Activated T-helper 1 cell treated with anti-CD3 and anti-CD28 coated beads, Interleukin-12 subunit alpha, Interleukin-12 subunit beta, Interleukin-2, Interleukin-4 antibody, amounts not matched to agents 30 ng/mL and 10 ng/mL and 1 ng/mL, durations not matched to agents 14 hours and 24 hours and 36 hours (primary cell): Measurements from ENCODE around the gene C2. TPM values are rescaled to one million over a fixed set of nuclear protein-coding genes. Genes with fewer than 3 reads are reported as not detected.
A peak's percentile ranks its signal among the peaks of the same experiment; 100 is the strongest.
"Not testable (repeated sequence)": the region's sequence is repeated elsewhere in the genome, so short reads cannot be mapped to it uniquely, and the experiment has no call there.

Source experiments
- DNase-seq: peaks from one replicate; pipeline ENCODE4 v3.0.0; 2021; ENCODE audit warnings: low spot score
- H3K27ac Mint-ChIP-seq: one replicate; pipeline ENCODE4 v1.8.0; 2021; ENCODE audit warnings: mild to moderate bottlenecking, mixed read lengths
- H3K27me3 Mint-ChIP-seq: one replicate; pipeline ENCODE4 v1.8.0; 2022; ENCODE audit warnings: mild to moderate bottlenecking, moderate library complexity, mixed read lengths; ENCODE audit not compliant: insufficient read depth
- H3K36me3 Mint-ChIP-seq: one replicate; pipeline ENCODE4 v1.8.0; 2021; ENCODE audit warnings: low read depth, mixed read lengths
- H3K4me1 Mint-ChIP-seq: one replicate; pipeline ENCODE4 v1.8.0; 2021; ENCODE audit warnings: low read depth, mixed read lengths
- H3K4me3 Mint-ChIP-seq: one replicate; pipeline ENCODE4 v1.8.0; 2021; ENCODE audit warnings: mild to moderate bottlenecking, moderate library complexity, mixed read lengths
- H3K9me3 Mint-ChIP-seq: one replicate; pipeline ENCODE4 v1.8.0; 2021; ENCODE audit warnings: mixed read lengths
- intact Hi-C: fragments of 100-400 bp; cut with micrococcal nuclease; formaldehyde crosslinking; loops from one replicate; pipeline ENCODE4 v1.15.1; 2024
- total RNA-seq: library from RNA; stranded (reverse); gene quantifications from 2 replicates; pipeline ENCODE4 v1.2.3, GENCODE V29; 2022

The C2 gene
- total RNA-seq, 1 donor from 2014 or later: 1.6 TPM

DNA sequence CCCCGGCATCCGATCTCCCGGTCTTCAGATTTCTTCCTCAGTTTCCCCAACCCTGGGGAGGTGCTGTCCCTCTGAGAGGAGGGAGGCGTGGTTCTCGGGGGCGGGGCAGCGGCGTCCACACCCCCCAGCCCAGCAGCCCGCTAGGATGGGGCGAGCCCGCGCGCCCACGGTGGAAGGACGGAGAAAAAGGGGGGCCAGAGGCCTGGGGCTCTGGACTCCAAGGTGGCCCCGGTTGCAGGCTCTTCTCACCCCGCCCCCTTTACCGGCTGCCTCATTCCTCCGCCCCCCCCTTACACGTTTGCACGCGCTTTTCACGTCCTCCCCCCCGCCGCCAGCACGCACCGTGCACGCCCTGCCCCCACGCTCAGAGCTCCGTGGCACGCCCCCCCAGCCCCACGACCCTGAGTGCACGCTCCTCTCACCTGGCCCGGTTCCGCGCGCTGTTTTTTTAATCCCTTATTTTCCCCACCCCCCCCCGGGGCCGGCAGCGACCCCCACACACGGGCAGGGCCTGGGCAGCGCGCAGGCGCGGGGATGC lies 26.0 kb upstream of the C2 start:
- H3K9me3 Mint-ChIP-seq: no peaks in the 10 kb centered on the region
- H3K4me3 Mint-ChIP-seq: peak overlapping the region; percentile 71
- H3K36me3 Mint-ChIP-seq: peaks cover 3% of the 10 kb centered on the region
- H3K27me3 Mint-ChIP-seq: no peaks in the 10 kb centered on the region
- H3K27ac Mint-ChIP-seq: no peak overlapping the region
- peaks cover 37% of the 10 kb centered on the region for H3K4me1 Mint-ChIP-seq
- intact Hi-C loops: loop anchor here (10.0 kb wide), 1 partner anchor 1073 kb away; no protein-coding TSS in a partner anchor
- peak; percentile 37 for DNase-seq

- peaks cover 37% of the 10 kb centered on the region for H3K4me1 Mint-ChIP-seq
- peak within 1 kb of the TSS; percentile 81 for H3K4me3 Mint-ChIP-seq
- H3K36me3 Mint-ChIP-seq: peaks cover 1% of the 10 kb centered on the region
- peak within 1 kb of the TSS; percentile 88 for H3K27ac Mint-ChIP-seq
- peak; percentile 82 for DNase-seq
- no peaks in the 10 kb centered on the region for H3K27me3 Mint-ChIP-seq
- intact Hi-C loops: loop anchor here (1.0 to 10.0 kb wide), 6 partner anchors 57 to 1073 kb away; partner anchors contain the start of genes ABHD16A, ATF6B and SKIC2
- H3K9me3 Mint-ChIP-seq: no peaks in the 10 kb centered on the region
These were observed 25.4 kb upstream of the C2 start, which contains the start of gene ZBTB12 for GRCh38 chr6:31901953-31902643. Gene ZBTB12 (minus strand): TSS chr6:31902086. CDS start chr6:31901305, 781 bp downstream.

DNA sequence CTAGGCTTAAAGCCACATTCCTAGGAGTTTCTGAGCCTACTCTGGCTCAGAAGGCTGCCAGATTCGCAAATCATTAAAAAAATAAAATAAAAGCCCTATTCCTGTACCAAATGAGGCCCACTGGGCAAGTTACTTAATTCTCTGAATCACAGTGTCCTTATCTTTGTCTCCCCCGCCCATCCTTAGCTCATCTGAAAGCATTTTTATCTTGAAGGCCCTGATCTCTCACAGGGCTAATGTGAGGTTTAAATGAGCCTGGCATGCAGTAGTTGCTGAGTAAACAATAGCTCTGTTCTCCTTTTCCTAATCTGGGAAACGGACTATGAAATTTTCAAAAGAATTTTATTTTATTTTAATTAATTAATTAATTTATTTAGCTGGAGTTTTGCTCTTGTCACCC lies 23.6 kb upstream of the C2 start:
- H3K27ac Mint-ChIP-seq: no peak overlapping the region
- no peak for DNase-seq
- H3K27me3 Mint-ChIP-seq: no peaks in the 10 kb centered on the region
- peaks cover 1% of the 10 kb centered on the region for H3K36me3 Mint-ChIP-seq
- no peak overlapping the region for H3K4me3 Mint-ChIP-seq
- intact Hi-C loops: loop anchor here (2.0 to 10.0 kb wide), 4 partner anchors 67 to 1071 kb away; partner anchors contain the start of genes ABHD16A and ATF6B
- no peaks in the 10 kb centered on the region for H3K9me3 Mint-ChIP-seq
- H3K4me1 Mint-ChIP-seq: peaks cover 31% of the 10 kb centered on the region

GRCh38 chr6:31905041-31905440 lies 22.5 kb upstream of the C2 start:
- Mint-ChIP-seq H3K4me3 (no peak overlapping the region), H3K4me1 (peaks cover 24% of the 10 kb centered on the region), H3K27ac (no peak overlapping the region), H3K27me3 (no peaks in the 10 kb centered on the region), H3K36me3 (no peaks in the 10 kb centered on the region), H3K9me3 (no peaks in the 10 kb centered on the region)
- intact Hi-C loops: loop anchor here (10.0 kb wide), 1 partner anchor 1070 kb away; no protein-coding TSS in a partner anchor
- no peak for DNase-seq

GRCh38 chr6:31906122-31906521 lies 21.4 kb upstream of the C2 start:
- intact Hi-C loops: loop anchor here (10.0 kb wide), 1 partner anchor 1069 kb away; no protein-coding TSS in a partner anchor
- H3K9me3 Mint-ChIP-seq: no peaks in the 10 kb centered on the region
- H3K36me3 Mint-ChIP-seq: no peaks in the 10 kb centered on the region
- no peak for DNase-seq
- peaks cover 24% of the 10 kb centered on the region for H3K4me1 Mint-ChIP-seq
- no peak overlapping the region for H3K4me3 Mint-ChIP-seq
- H3K27me3 Mint-ChIP-seq: no peaks in the 10 kb centered on the region
- H3K27ac Mint-ChIP-seq: peak overlapping the region; percentile 58

DNA sequence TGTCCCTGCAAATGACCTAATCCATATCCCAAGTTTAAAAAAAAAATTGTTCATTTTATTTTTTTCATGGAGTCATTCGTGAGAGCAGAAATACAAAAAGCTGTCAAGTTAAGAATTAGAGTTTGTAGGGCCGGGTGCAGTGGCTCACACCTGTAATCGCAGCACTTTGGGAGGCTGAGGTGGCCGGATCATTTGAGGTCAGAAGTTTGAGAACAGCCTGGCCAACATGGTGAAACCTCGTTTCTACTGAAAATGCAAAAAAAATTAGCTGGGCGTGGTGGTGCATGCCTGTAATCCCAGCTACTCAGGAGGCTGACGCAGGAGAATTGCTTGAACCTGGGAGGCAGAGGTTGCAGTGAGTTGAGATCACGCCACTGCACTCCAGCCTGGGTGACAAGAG lies 20.8 kb upstream of the C2 start:
- H3K4me1 Mint-ChIP-seq: peaks cover 24% of the 10 kb centered on the region
- not testable (repeated sequence) for DNase-seq, H3K27me3 Mint-ChIP-seq, H3K4me3 Mint-ChIP-seq, H3K9me3 Mint-ChIP-seq, H3K27ac Mint-ChIP-seq, H3K36me3 Mint-ChIP-seq
- intact Hi-C loops: loop anchor here (10.0 kb wide), 1 partner anchor 1068 kb away; no protein-coding TSS in a partner anchor

DNA sequence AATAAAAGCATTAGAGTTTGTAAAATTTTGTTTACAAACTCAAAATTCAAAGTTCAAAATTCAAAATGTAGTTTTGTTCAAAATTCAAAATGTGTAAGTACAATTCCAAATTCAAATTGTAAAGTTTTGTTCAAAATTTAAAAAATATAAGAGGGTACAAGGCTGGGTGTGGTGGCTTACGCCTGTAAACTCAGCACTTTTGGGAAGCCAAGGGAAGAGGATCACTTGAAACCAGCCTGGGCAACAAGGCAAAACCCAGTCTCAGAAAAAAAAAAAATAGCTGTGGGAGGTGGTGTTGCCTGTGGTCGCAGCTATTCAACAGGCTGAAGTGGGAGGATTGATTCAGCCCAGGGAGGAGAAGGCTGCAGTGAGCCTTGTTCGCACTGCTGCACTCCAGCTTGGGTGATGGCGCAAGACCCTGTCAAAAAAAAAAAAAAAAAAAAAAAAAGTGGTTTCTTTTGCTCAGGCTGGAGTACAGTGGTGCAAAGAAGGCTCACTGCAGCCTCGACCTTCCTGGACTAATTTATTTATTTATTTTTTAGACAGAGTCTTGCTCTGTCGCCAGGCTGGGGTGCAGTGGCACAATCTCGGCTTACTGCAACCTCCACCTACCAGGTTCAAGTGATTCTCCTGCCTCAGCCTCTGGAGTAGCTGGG lies 20.2 kb upstream of the C2 start:
- Mint-ChIP-seq H3K9me3 (no peaks in the 10 kb centered on the region), H3K4me1 (peaks cover 23% of the 10 kb centered on the region), H3K36me3 (no peaks in the 10 kb centered on the region), H3K27me3 (no peaks in the 10 kb centered on the region), H3K27ac (no peak overlapping the region), H3K4me3 (no peak overlapping the region)
- DNase-seq: no peak
- intact Hi-C loops: loop anchor here (10.0 kb wide), 1 partner anchor 1068 kb away; no protein-coding TSS in a partner anchor

- not testable (repeated sequence) for DNase-seq, H3K36me3 Mint-ChIP-seq, H3K9me3 Mint-ChIP-seq, H3K27me3 Mint-ChIP-seq, H3K4me3 Mint-ChIP-seq, H3K27ac Mint-ChIP-seq
- peaks cover 14% of the 10 kb centered on the region for H3K4me1 Mint-ChIP-seq
- intact Hi-C loops: loop anchor here (10.0 kb wide), 1 partner anchor 1067 kb away; no protein-coding TSS in a partner anchor
These were observed 19.3 kb upstream of the C2 start for GRCh38 chr6:31908255-31908654.

DNA sequence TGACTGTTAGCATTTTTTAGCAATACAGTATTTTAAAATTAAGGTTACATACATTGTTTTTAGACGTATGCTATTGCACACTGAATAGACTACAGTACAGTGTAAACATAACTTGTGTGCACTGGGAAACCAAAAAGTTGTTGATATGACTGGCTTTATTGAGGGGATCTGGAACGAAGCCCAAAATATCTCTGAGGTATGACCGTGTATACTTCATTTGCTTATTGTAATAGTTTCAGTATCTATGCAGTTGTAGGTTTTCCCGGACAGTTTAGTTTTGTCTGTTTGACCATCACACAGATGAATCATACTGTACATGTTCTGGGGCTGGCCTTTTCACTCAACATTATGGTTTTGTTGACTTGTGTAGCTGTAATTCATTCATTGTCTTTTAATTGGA lies 18.7 kb upstream of the C2 start:
- intact Hi-C loops: loop anchor here (10.0 kb wide), 1 partner anchor 1066 kb away; no protein-coding TSS in a partner anchor
- no peaks in the 10 kb centered on the region for H3K9me3 Mint-ChIP-seq
- no peak overlapping the region for H3K27ac Mint-ChIP-seq
- no peak for DNase-seq
- no peaks in the 10 kb centered on the region for H3K36me3 Mint-ChIP-seq
- no peaks in the 10 kb centered on the region for H3K27me3 Mint-ChIP-seq
- no peak overlapping the region for H3K4me3 Mint-ChIP-seq
- peaks cover 14% of the 10 kb centered on the region for H3K4me1 Mint-ChIP-seq

DNA sequence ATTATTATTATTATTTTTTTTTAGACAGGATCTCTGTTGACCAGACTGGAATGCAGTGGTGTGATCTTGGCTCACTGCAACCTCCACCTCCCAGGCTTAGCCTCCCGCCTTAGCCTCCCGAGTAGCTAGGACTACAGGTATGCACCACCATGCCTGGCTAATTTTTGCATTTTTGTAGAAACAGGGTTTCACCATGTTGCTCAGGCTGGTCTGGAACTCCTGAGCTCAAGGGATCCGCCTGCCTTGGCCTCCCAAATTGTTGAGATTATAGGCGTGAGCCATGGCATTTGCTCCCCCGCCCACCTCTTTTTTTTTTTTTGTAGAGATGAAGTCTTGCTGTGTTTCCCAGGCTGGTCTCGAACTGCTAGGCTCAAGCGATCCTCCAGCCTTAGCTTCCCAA lies 18.2 kb upstream of the C2 start:
- intact Hi-C loops: loop anchor here (10.0 kb wide), 1 partner anchor 1066 kb away; no protein-coding TSS in a partner anchor
- peaks cover 14% of the 10 kb centered on the region for H3K4me1 Mint-ChIP-seq
- not testable (repeated sequence) for H3K36me3 Mint-ChIP-seq, H3K9me3 Mint-ChIP-seq, H3K27ac Mint-ChIP-seq, H3K27me3 Mint-ChIP-seq, DNase-seq, H3K4me3 Mint-ChIP-seq

DNA sequence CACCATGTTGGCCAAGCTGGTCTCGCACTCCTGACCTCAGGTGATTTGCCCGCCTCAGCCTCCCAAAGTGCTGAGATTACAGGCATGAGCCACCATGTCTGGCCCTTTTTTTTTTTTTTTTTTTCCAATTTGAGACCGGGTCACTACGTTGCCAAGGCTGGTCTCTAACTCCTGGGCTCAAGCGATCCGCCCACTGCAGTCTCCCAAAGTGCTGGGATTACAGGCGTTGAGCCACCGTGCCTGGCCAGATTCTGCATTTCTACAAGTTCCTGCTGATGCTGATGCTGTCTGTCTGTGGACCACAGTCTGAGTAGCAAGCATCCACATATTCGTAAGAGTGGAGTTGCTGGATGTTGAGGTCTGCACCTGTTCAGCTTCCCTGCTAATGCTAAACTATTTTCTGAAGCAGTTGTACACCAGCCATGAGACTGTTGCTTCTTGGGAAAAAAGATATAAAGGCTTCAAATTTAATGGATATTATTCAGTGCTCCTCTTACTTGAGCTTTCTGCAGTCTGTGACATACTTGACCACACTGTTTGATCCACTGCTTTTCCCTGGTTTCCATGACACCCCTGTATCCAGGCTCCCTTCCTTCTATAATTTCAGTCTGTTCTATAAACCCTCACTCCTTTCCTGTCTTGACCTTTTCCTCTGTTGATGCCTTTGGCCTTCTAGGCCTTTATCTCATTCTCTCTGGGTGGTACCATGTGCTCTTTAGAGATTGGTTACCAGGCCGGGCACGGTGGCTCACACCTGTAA lies 15.5 kb upstream of the C2 start:
- DNase-seq: no peak
- Mint-ChIP-seq H3K4me1 (peaks cover 6% of the 10 kb centered on the region), H3K27me3 (no peaks in the 10 kb centered on the region), H3K9me3 (no peaks in the 10 kb centered on the region), H3K36me3 (no peaks in the 10 kb centered on the region), H3K27ac (no peak overlapping the region), H3K4me3 (no peak overlapping the region)
- intact Hi-C loops: no loop called here

DNA sequence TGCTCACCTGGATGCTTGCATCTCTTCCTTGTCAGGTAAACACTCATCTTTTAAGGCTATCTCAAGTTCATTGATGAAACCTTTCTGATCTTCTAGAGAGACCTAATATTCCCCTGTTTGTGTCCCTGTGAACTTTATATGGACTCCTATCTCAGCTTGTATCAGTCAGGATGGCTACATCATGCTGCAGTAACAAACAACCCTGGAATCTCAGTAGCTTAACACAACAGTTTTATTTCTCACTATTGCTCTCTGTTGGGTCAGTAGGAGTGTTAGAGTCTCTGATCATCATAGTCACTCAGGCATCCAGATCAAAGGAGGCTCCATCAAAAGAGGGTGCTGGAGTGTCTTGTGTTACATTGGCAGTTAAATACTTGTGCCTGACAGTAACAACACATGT lies 12.2 kb upstream of the C2 start:
- H3K27ac Mint-ChIP-seq: no peak overlapping the region
- no peak for DNase-seq
- H3K27me3 Mint-ChIP-seq: no peaks in the 10 kb centered on the region
- H3K4me1 Mint-ChIP-seq: no peaks in the 10 kb centered on the region
- no peak overlapping the region for H3K4me3 Mint-ChIP-seq
- no peaks in the 10 kb centered on the region for H3K36me3 Mint-ChIP-seq
- H3K9me3 Mint-ChIP-seq: no peaks in the 10 kb centered on the region
- intact Hi-C loops: no loop called here
